Measurements from ENCODE around the gene DUSP9. TPM values are rescaled to one million over a fixed set of nuclear protein-coding genes. Genes with fewer than 3 reads are reported as not detected.

The DUSP9 gene
- total RNA-seq, 1 experiment from 2014 or later: 14.2 TPM

DNA sequence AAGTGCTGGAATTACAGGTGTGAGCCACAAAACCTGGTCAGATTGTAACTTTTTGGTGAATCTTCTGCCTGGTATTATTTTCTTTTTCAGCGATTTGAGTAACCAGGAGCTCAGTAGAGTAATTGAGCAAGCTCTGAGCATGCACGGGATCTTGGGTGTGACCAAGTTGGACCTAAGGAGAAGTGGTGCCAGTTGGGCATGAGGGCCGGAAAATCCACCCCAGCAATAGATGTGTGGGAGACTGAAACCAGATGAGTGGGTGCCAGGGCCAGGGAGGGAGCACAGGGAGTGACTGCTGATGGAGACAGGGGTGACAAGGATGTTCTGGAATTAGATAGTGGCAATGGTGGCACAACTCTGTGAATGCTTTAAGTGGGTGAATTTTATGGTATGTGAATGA, 44.4 kb upstream of the DUSP9 start:
- CTCF ChIA-PET: no interaction called here

More for the DNA sequence above, 44.4 kb upstream of the DUSP9 start:
- peaks cover 9% of the 10 kb centered on the region for H3K79me2 ChIP-seq (ENCODE audit: insufficient read depth, low read length)
- H3K4me2 ChIP-seq (ENCODE audit: low read length): no peak overlapping the region
- no peak overlapping the region for H2AFZ ChIP-seq (ENCODE audit: low read depth, low read length, poor library complexity, severe bottlenecking)
- no peaks in the 10 kb centered on the region for H3K27me3 ChIP-seq (ENCODE audit: insufficient read depth, low read length)
- H3K9ac ChIP-seq (ENCODE audit: low read length): no peak overlapping the region
- no peak overlapping the region for H3K4me3 ChIP-seq (replicated peaks in 1 of 2; ENCODE audit: low read depth in 1 of 2, low read length in 2 of 2)
- TF ChIP-seq, protein P1, sequence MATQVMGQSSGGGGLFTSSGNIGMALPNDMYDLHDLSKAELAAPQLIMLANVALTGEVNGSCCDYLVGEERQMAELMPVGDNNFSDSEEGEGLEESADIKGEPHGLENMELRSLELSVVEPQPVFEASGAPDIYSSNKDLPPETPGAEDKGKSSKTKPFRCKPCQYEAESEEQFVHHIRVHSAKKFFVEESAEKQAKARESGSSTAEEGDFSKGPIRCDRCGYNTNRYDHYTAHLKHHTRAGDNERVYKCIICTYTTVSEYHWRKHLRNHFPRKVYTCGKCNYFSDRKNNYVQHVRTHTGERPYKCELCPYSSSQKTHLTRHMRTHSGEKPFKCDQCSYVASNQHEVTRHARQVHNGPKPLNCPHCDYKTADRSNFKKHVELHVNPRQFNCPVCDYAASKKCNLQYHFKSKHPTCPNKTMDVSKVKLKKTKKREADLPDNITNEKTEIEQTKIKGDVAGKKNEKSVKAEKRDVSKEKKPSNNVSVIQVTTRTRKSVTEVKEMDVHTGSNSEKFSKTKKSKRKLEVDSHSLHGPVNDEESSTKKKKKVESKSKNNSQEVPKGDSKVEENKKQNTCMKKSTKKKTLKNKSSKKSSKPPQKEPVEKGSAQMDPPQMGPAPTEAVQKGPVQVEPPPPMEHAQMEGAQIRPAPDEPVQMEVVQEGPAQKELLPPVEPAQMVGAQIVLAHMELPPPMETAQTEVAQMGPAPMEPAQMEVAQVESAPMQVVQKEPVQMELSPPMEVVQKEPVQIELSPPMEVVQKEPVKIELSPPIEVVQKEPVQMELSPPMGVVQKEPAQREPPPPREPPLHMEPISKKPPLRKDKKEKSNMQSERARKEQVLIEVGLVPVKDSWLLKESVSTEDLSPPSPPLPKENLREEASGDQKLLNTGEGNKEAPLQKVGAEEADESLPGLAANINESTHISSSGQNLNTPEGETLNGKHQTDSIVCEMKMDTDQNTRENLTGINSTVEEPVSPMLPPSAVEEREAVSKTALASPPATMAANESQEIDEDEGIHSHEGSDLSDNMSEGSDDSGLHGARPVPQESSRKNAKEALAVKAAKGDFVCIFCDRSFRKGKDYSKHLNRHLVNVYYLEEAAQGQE (IDR thresholded peaks at IDR 0.05; ENCODE audit: low read depth): no peak
- TF ChIP-seq SRF (IDR thresholded peaks at IDR 0.05; ENCODE audit: low read depth): no peak
- TF ChIP-seq, protein P2, sequence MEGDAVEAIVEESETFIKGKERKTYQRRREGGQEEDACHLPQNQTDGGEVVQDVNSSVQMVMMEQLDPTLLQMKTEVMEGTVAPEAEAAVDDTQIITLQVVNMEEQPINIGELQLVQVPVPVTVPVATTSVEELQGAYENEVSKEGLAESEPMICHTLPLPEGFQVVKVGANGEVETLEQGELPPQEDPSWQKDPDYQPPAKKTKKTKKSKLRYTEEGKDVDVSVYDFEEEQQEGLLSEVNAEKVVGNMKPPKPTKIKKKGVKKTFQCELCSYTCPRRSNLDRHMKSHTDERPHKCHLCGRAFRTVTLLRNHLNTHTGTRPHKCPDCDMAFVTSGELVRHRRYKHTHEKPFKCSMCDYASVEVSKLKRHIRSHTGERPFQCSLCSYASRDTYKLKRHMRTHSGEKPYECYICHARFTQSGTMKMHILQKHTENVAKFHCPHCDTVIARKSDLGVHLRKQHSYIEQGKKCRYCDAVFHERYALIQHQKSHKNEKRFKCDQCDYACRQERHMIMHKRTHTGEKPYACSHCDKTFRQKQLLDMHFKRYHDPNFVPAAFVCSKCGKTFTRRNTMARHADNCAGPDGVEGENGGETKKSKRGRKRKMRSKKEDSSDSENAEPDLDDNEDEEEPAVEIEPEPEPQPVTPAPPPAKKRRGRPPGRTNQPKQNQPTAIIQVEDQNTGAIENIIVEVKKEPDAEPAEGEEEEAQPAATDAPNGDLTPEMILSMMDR (IDR thresholded peaks at IDR 0.05 in 2 of 3, conservative IDR thresholded peaks at IDR 0.05 in 1 of 3; ENCODE audit: borderline replicate concordance in 1 of 3, insufficient read depth in 1 of 3, low read depth in 2 of 3, low read length in 2 of 3): no peak
- POLR2A ChIA-PET: no interaction called here
- H3K4me1 ChIP-seq (ENCODE audit: control insufficient read depth in 1 of 2, insufficient read depth in 2 of 2, low read length in 2 of 2): peaks cover 2 to 9% of the 10 kb centered on the region in 2 experiments; a peak in 2 of 4 replicates
- RAD21 ChIA-PET (ENCODE audit: low non-redundant PET in 1 of 2, low total read pairs in 2 of 2, uncharacterized antibody in 2 of 2, unreplicated experiment in 2 of 2): no interaction called here
- no peak for ATAC-seq
- BruUV-seq (replicated peaks): no TSS peak
- H3K9me3 ChIP-seq (ENCODE audit: control insufficient read depth in 1 of 2, insufficient read depth in 1 of 2, low read depth in 1 of 2, low read length in 2 of 2): no peaks in the 10 kb centered on the region
- no peaks in the 10 kb centered on the region for H3K36me3 ChIP-seq (ENCODE audit: control insufficient read depth in 1 of 2, insufficient read depth in 2 of 2, low read length in 2 of 2)
- no peaks in the 10 kb centered on the region for H4K20me1 ChIP-seq (ENCODE audit: insufficient read depth)
- intact Hi-C loops (cut with micrococcal nuclease): no loop called here
- no peaks in the 10 kb centered on the region for H3K9me2 ChIP-seq (ENCODE audit: insufficient read depth)
- no peak overlapping the region for H3K27ac ChIP-seq (ENCODE audit: low read depth, low read length)
- DNase-seq (ENCODE audit: low read depth, low spot score): no peak

All from HCT116 (cell line).